Left hindlimb (tissue), 1 donor: ENCODE measurements around the gene ABCB8.

ENCODE experiments used
- DNase-seq: peaks from one replicate; pipeline ENCODE4 v3.0.0-alpha.2; 2018

Gene ABCB8

GRCh38 chr7:151076863-151077704, 48.8 kb downstream of the ABCB8 start:
- DNase-seq = no peak

GRCh38 chr7:151077705-151078232, 49.5 kb downstream of the ABCB8 start:
- DNase-seq = no peak

GRCh38 chr7:151078233-151079040, 50.2 kb downstream of the ABCB8 start:
- DNase-seq = no peak

GRCh38 chr7:151079199-151079910, 51.1 kb downstream of the ABCB8 start:
- no peak for DNase-seq

GRCh38 chr7:151080067-151080521, 51.8 kb downstream of the ABCB8 start:
- DNase-seq = no peak

GRCh38 chr7:151080522-151081169, 52.4 kb downstream of the ABCB8 start, which contains the start of gene FASTK:
FASTK (minus strand) TSS chr7:151080809; CDS start chr7:151080766, 43 bp downstream.
- peak; percentile 94 for DNase-seq

- peak; percentile 61 for DNase-seq
Measured at GRCh38 chr7:151081170-151082101, 53.2 kb downstream of the ABCB8 start.

GRCh38 chr7:151082141-151083070, 54.2 kb downstream of the ABCB8 start:
- no peak for DNase-seq

GRCh38 chr7:151083071-151083823, 55.0 kb downstream of the ABCB8 start, which contains the start of gene TMUB1:
TMUB1 (minus strand) TSS chr7:151083493; CDS start chr7:151082563, 930 bp downstream.
- peak; percentile 83 for DNase-seq

- DNase-seq = no peak
Measured at GRCh38 chr7:151083824-151084160, 55.5 kb downstream of the ABCB8 start.

- DNase-seq = no peak
Measured at GRCh38 chr7:151085329-151085690, 57.1 kb downstream of the ABCB8 start.

GRCh38 chr7:151085691-151086620, 57.7 kb downstream of the ABCB8 start, which contains the start of gene AGAP3:
AGAP3 (plus strand) TSS chr7:151086475; CDS start chr7:151086742, 267 bp downstream.
- peak; percentile 92 for DNase-seq

- DNase-seq = no peak
Measured at GRCh38 chr7:151086802-151087244, 58.6 kb downstream of the ABCB8 start.

- DNase-seq = no peak
Measured at GRCh38 chr7:151087245-151088018, 59.2 kb downstream of the ABCB8 start.

- DNase-seq = no peak
Measured at GRCh38 chr7:151088019-151088855, 60.0 kb downstream of the ABCB8 start.
